ENCODE measurements around the gene BBS2.

Gene BBS2

DNA sequence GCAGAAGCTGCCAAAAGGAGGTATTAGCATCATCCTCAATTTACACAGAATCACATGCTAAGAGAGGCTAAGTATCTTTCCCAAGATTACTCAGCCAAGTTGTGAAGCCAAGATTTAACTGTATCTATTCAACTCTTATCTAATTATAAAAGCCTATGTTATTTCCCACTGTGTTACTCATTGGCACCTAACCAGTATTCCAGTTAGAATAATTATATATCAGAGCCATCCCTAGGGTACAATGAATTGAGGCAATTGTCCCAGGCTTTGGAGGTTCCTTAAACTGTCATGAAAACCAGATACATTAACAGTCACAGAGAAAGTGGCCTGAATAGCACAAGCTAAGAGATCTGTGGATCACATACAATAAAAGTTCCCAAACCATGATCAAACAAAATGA lies 83.6 kb downstream of the BBS2 start:
- in situ Hi-C loops (cut with HindIII; ENCODE audit: low sequenced_read_pairs) = no loop called here
